Ovary (tissue), 3 donors: ENCODE results near the gene NDUFA11.
"Not testable (repeated sequence)": the region's sequence is repeated elsewhere in the genome, so short reads cannot be mapped to it uniquely, and the experiment has no call there.

Experiments
- EP300 ChIP-seq: sonication (generic); formaldehyde crosslinking; IDR thresholded peaks from one replicate; pipeline ENCODE4 v1.6.1; 2017; ENCODE audit warnings: antibody characterized with exemption
- POLR2A ChIP-seq: fragments of 450-650 bp; IDR thresholded peaks from one replicate; pipeline ENCODE4 v1.6.1; 2017; ENCODE audit warnings: antibody characterized with exemption, mild to moderate bottlenecking, moderate library complexity
- TF ChIP-seq, protein P1 (sequence below), 3 donors: fragments of 450-650 bp in 2 of 3; fragments of 200-600 bp in 1 of 3; IDR thresholded peaks; one replicate each; pipeline versions ENCODE4 v1.5.1 to v1.8.0; 2016 to 2022; ENCODE audit warnings: antibody characterized with exemption in 3 of 3, mild to moderate bottlenecking in 1 of 3
- donor health status: DM: no; HTN: no; CAD: no.

DNA sequence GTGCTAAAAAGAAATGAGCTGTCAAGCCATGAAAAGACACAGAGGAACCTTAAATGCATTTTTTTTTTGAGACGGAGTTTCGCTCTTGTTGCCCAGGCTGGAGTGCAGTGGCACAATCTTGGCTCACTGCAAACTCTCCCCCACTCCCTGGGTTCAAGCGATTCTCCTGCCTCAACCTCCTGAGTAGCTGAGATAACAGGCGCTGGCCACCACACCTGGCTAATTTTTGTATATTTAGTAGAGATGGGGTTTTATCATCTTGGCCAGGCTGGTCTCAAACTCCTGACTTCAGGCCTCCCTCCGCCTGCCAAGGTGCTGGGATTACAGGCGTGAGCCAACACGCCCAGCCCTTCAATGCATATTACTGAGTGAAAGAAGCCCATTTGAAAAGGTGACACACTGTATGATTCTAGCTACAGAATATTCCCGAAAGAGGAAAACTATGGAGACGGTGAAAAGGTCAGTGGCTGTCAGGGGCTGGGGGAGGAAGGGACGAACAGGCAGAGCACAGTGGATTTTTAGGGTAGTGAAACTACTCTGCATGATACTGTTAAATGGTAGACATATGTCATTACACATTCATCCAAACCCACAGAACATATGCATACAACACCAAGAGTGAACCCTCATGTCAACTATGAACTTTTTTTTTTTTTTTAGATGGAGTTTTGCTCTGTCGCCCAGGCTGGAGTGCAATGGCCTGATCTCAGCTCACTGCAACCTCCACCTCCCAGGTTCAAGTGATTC, 19.4 kb downstream of the NDUFA11 start:
- TF ChIP-seq, protein P1, sequence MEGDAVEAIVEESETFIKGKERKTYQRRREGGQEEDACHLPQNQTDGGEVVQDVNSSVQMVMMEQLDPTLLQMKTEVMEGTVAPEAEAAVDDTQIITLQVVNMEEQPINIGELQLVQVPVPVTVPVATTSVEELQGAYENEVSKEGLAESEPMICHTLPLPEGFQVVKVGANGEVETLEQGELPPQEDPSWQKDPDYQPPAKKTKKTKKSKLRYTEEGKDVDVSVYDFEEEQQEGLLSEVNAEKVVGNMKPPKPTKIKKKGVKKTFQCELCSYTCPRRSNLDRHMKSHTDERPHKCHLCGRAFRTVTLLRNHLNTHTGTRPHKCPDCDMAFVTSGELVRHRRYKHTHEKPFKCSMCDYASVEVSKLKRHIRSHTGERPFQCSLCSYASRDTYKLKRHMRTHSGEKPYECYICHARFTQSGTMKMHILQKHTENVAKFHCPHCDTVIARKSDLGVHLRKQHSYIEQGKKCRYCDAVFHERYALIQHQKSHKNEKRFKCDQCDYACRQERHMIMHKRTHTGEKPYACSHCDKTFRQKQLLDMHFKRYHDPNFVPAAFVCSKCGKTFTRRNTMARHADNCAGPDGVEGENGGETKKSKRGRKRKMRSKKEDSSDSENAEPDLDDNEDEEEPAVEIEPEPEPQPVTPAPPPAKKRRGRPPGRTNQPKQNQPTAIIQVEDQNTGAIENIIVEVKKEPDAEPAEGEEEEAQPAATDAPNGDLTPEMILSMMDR (IDR thresholded peaks at IDR 0.05) = not testable (repeated sequence)
- TF ChIP-seq POLR2A, EP300: not testable (repeated sequence)
